GM12865 (cell line): ENCODE measurements around the gene SPINT2.
A peak's percentile ranks its signal among the peaks of the same experiment; 100 is the strongest.

Experiments
- DNase-seq: peaks from one replicate; pipeline ENCODE4 v3.0.0; 2010; ENCODE audit warnings: low read depth
- H3K4me3 ChIP-seq: 2 replicates; pipeline ENCODE4 v1.5.1; 2011; ENCODE audit warnings: mild to moderate bottlenecking, low read depth, low read length, control low read depth
- CTCF ChIP-seq: IDR thresholded peaks from 2 replicates; pipeline ENCODE4 v1.5.1; 2011; ENCODE audit warnings: low read length, control low read depth, low read depth, inconsistent platforms; ENCODE audit not compliant: insufficient read depth; ENCODE audit errors: missing control alignments

The SPINT2 gene

GRCh38 chr19:38262585-38263268 is 1.6 kb upstream of the SPINT2 start:
- no peak overlapping the region for H3K4me3 ChIP-seq
- TF ChIP-seq CTCF = no peak
- no peak for DNase-seq

GRCh38 chr19:38263689-38264485 is 486 bp upstream of the SPINT2 start:
- H3K4me3 ChIP-seq = peak overlapping the region; percentile 41
- TF ChIP-seq CTCF = no peak

GRCh38 chr19:38265213-38265861 is 964 bp downstream of the SPINT2 start:
- no peak overlapping the region for H3K4me3 ChIP-seq
- no peak for DNase-seq
- TF ChIP-seq CTCF = no peak

More at GRCh38 chr19:38263689-38264485, 486 bp upstream of the SPINT2 start:
- peak; percentile 20 for DNase-seq

- no peak for DNase-seq
- TF ChIP-seq CTCF = no peak
- no peak overlapping the region for H3K4me3 ChIP-seq
These were observed 1.6 kb downstream of the SPINT2 start for GRCh38 chr19:38265921-38266429.

- no peak for TF ChIP-seq CTCF
- no peak overlapping the region for H3K4me3 ChIP-seq
- DNase-seq = no peak
These were observed 2.7 kb downstream of the SPINT2 start for GRCh38 chr19:38266981-38267597.

- DNase-seq = no peak
- no peak overlapping the region for H3K4me3 ChIP-seq
- TF ChIP-seq CTCF = no peak
These were observed 3.5 kb downstream of the SPINT2 start for GRCh38 chr19:38267761-38268483.
